Measurements from ENCODE around the gene ERAP2.

GRCh38 chr5:96857924-96858323 is 18.4 kb upstream of the ERAP2 start:
- TF ChIP-seq EZH2 (IDR thresholded peaks at IDR 0.05; ENCODE audit: borderline replicate concordance, insufficient read depth, low read length, poor library complexity, severe bottlenecking) (no peak), CTCF (IDR thresholded peaks at IDR 0.05; ENCODE audit: poor library complexity, severe bottlenecking) (no peak)
